GM23248 (cell line): ENCODE results near the gene SPPL2C.

Experiments
- EZH2 ChIP-seq: fragments of 200-600 bp; sonication (generic); IDR thresholded peaks from 2 replicates; pipeline ENCODE4 v1.6.1; 2018; ENCODE audit warnings: antibody characterized with exemption, mild to moderate bottlenecking; ENCODE audit not compliant: insufficient read depth, poor library complexity, severe bottlenecking
- EZH2phosphoT487 ChIP-seq: fragments of 200-600 bp; sonication (generic); IDR thresholded peaks from 2 replicates; pipeline ENCODE4 v1.6.1; 2018; ENCODE audit warnings: antibody characterized with exemption, moderate library complexity, mild to moderate bottlenecking, low read depth; ENCODE audit not compliant: insufficient read depth

- no peak for TF ChIP-seq EZH2phosphoT487
- TF ChIP-seq EZH2, result no peak
Measured at GRCh38 chr17:45826919-45827588, 17.6 kb upstream of the SPPL2C start.
